ENCODE data around the gene WNT6. TPM values are rescaled to one million over a fixed set of nuclear protein-coding genes. Genes with fewer than 3 reads are reported as not detected.
"Not testable (repeated sequence)": the region's sequence is repeated elsewhere in the genome, so short reads cannot be mapped to it uniquely, and the experiment has no call there.

WNT6 gene
- total RNA-seq, 1 donor from 2014 or later: 0.64 TPM

DNA sequence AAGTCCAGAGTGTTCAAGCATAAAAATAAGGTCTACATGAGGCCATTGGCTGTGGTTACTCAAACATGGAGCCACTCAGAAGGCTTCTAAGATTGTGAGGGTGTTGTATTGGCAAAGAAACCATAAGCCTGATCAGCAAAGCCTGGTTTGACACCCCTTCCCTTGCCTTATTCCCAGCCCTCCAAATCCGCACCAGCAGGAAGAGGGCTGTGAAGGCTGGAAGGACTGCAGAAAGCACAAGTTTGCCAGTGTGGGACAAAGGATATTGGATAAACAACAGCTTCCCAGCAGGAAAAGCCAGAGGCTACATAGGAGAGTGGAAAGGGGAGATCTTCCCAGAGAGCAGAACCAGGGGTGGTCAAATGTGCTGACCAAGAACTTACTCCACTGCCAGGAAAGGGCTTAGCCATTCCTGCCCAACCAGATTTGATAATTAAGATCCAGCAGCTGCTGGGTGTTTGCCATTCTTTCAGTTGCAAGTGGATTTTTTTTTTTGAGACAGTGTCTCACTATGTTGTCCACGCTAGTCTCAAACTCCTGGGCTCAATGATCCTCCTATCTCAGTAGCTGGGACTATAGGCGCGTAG is 26.5 kb upstream of the WNT6 start:
- Mint-ChIP-seq H3K4me3 (ENCODE audit: unreplicated experiment) (no peak overlapping the region), H3K9me3 (ENCODE audit: unreplicated experiment) (peaks cover 8% of the 10 kb centered on the region), H3K27ac (ENCODE audit: unreplicated experiment) (no peak overlapping the region), H3K27me3 (ENCODE audit: unreplicated experiment) (peaks cover 33% of the 10 kb centered on the region), H3K4me1 (ENCODE audit: unreplicated experiment) (peaks cover 20% of the 10 kb centered on the region), H3K36me3 (ENCODE audit: unreplicated experiment) (no peaks in the 10 kb centered on the region)
- no peak for DNase-seq (ENCODE audit: extremely low spot score, unreplicated experiment)
- no peak for TF ChIP-seq CTCF (IDR thresholded peaks at IDR 0.05)

- no peaks in the 10 kb centered on the region for H3K36me3 Mint-ChIP-seq (ENCODE audit: unreplicated experiment)
- no peak for DNase-seq (ENCODE audit: extremely low spot score, unreplicated experiment)
- peaks cover 20% of the 10 kb centered on the region for H3K4me1 Mint-ChIP-seq (ENCODE audit: unreplicated experiment)
- H3K4me3 Mint-ChIP-seq (ENCODE audit: unreplicated experiment): no peak overlapping the region
- peaks cover 41% of the 10 kb centered on the region for H3K27me3 Mint-ChIP-seq (ENCODE audit: unreplicated experiment)
- H3K27ac Mint-ChIP-seq (ENCODE audit: unreplicated experiment): no peak overlapping the region
- no peak for TF ChIP-seq CTCF (IDR thresholded peaks at IDR 0.05)
- H3K9me3 Mint-ChIP-seq (ENCODE audit: unreplicated experiment): peaks cover 9% of the 10 kb centered on the region
These were observed 24.9 kb upstream of the WNT6 start for GRCh38 chr2:218834685-218835084.

DNA sequence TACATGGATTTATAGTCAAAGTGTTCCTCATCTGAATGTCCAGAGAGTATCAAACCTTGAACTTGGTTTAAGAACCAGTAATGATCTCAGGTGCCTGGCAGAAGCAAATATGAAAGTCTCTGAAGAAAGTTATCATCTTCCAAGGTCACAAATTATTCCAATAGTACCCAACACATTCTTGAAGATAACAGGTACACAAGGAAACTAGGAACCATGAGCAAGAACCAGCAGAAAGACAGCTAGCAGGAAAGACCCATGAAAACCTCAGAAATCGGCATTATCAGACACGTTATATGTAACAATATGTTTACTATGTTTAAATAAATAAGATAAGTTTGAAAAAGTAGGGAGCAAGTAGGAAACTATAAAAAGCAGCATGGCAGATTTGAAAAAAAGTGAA is 22.1 kb upstream of the WNT6 start:
- no peak for TF ChIP-seq CTCF (IDR thresholded peaks at IDR 0.05)
- DNase-seq (ENCODE audit: extremely low spot score, unreplicated experiment): no peak
- peaks cover 16% of the 10 kb centered on the region for H3K4me1 Mint-ChIP-seq (ENCODE audit: unreplicated experiment)
- H3K27ac Mint-ChIP-seq (ENCODE audit: unreplicated experiment): no peak overlapping the region
- peaks cover 43% of the 10 kb centered on the region for H3K27me3 Mint-ChIP-seq (ENCODE audit: unreplicated experiment)
- H3K4me3 Mint-ChIP-seq (ENCODE audit: unreplicated experiment): no peak overlapping the region
- H3K9me3 Mint-ChIP-seq (ENCODE audit: unreplicated experiment): peaks cover 9% of the 10 kb centered on the region
- H3K36me3 Mint-ChIP-seq (ENCODE audit: unreplicated experiment): peaks cover 3% of the 10 kb centered on the region

GRCh38 chr2:218839430-218839829 is 20.2 kb upstream of the WNT6 start:
- TF ChIP-seq CTCF (IDR thresholded peaks at IDR 0.05): no peak
- peaks cover 3% of the 10 kb centered on the region for H3K36me3 Mint-ChIP-seq (ENCODE audit: unreplicated experiment)
- peaks cover 3% of the 10 kb centered on the region for H3K4me1 Mint-ChIP-seq (ENCODE audit: unreplicated experiment)
- H3K27me3 Mint-ChIP-seq (ENCODE audit: unreplicated experiment): peaks cover 43% of the 10 kb centered on the region
- DNase-seq (ENCODE audit: extremely low spot score, unreplicated experiment): no peak
- H3K4me3 Mint-ChIP-seq (ENCODE audit: unreplicated experiment): no peak overlapping the region
- H3K27ac Mint-ChIP-seq (ENCODE audit: unreplicated experiment): no peak overlapping the region
- H3K9me3 Mint-ChIP-seq (ENCODE audit: unreplicated experiment): peaks cover 9% of the 10 kb centered on the region

DNA sequence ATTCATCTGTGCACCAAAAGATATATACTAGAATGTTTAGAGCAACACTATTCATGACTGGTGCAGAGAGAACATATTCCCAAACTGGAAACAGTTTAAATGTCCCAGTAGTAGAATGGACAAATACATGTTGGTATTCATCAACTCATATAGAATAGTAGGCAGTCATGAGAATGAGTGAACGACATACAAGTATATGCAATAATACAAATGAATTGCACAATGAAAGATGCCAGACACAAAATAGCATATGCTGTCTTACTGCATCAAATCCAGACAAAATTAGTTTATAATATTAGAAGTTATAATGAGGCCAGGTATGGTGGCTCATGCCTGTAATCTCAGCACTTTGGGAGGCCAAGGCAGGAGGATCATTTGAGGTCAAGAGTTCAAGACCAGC is 19.7 kb upstream of the WNT6 start:
- Mint-ChIP-seq H3K27me3 (ENCODE audit: unreplicated experiment) (peaks cover 42% of the 10 kb centered on the region), H3K9me3 (ENCODE audit: unreplicated experiment) (peaks cover 9% of the 10 kb centered on the region), H3K4me3 (ENCODE audit: unreplicated experiment) (no peak overlapping the region), H3K4me1 (ENCODE audit: unreplicated experiment) (peaks cover 1% of the 10 kb centered on the region), H3K27ac (ENCODE audit: unreplicated experiment) (no peak overlapping the region), H3K36me3 (ENCODE audit: unreplicated experiment) (peaks cover 3% of the 10 kb centered on the region)
- TF ChIP-seq CTCF (IDR thresholded peaks at IDR 0.05): no peak
- DNase-seq (ENCODE audit: extremely low spot score, unreplicated experiment): no peak

DNA sequence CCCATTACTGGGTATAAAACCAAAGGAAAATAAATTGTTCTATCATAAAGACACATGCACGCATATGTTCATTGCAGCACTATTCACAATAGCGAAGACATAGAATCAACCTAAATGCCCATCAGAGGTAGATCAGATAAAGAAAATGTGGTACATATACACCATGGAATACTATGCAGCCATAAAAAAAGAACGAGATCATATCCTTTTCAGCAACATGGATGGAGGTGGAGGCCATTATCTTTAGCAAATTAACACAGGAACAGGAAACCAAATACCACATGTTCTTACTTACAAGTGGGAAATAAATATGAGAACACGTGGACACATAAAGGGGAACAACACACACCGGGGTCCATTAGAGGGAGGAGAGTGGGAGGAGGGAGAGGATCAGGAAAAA is 15.3 kb upstream of the WNT6 start:
- not testable (repeated sequence) for H3K4me3 Mint-ChIP-seq (ENCODE audit: unreplicated experiment); DNase-seq (ENCODE audit: extremely low spot score, unreplicated experiment); H3K27ac Mint-ChIP-seq (ENCODE audit: unreplicated experiment); H3K36me3 Mint-ChIP-seq (ENCODE audit: unreplicated experiment); H3K9me3 Mint-ChIP-seq (ENCODE audit: unreplicated experiment); H3K4me1 Mint-ChIP-seq (ENCODE audit: unreplicated experiment)
- H3K27me3 Mint-ChIP-seq (ENCODE audit: unreplicated experiment): peaks cover 20% of the 10 kb centered on the region

DNA sequence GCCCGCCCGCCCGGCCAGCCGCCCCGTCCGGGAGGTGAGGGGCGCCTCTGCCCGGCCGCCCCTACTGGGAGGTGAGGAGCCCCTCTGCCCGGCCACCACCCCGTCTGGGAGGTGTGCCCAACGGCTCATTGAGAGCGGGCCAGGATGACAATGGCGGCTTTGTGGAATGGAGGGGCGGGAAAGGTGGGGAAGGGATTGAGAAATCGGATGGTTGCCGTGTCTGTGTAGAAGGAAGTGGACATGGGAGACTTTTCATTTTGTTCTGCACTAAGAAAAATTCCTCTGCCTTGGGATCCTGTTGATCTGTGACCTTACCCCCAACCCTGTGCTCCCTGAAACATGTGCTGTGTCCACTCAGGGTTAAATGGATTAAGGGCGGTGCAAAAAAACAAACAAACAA is 12.6 kb upstream of the WNT6 start:
- not testable (repeated sequence) for H3K27ac Mint-ChIP-seq (ENCODE audit: unreplicated experiment); DNase-seq (ENCODE audit: extremely low spot score, unreplicated experiment); H3K4me3 Mint-ChIP-seq (ENCODE audit: unreplicated experiment); H3K9me3 Mint-ChIP-seq (ENCODE audit: unreplicated experiment); H3K4me1 Mint-ChIP-seq (ENCODE audit: unreplicated experiment); H3K36me3 Mint-ChIP-seq (ENCODE audit: unreplicated experiment)
- H3K27me3 Mint-ChIP-seq (ENCODE audit: unreplicated experiment): peaks cover 25% of the 10 kb centered on the region

All from osteocyte (in vitro differentiated cells).